K562 (cell line): ENCODE results near the gene TMEM101. TPM values are rescaled to one million over a fixed set of nuclear protein-coding genes. Genes with fewer than 3 reads are reported as not detected.

ENCODE experiments used
- ATAC-seq: fragments of 200-7000 bp; cut with Tn5 transposase; 3 replicates; pipeline ENCODE4 v1.9.1; 2020; ENCODE audit warnings: moderate library complexity
- BruUV-seq: library from RNA; stranded (reverse); fragments of 400-500 nt; replicated peaks from 2 replicates; lab custom pipeline; 2021; lab: Mats Ljungman, UMichigan
- CTCF ChIA-PET: fragments of 300-600 bp; formaldehyde crosslinking; extraction: SDS; loops from one replicate; lab custom pipeline; 2021; ENCODE audit warnings: low intra/inter-chr PET ratio; lab: Yijun Ruan, JAX
- POLR2A ChIA-PET: fragments of 300-600, 350-650 bp; sonication (Branson Sonifier 250); formaldehyde crosslinking; extraction: SDS; loops from one replicate; lab custom pipeline; 2021; ENCODE audit warnings: antibody characterized with exemption, inconsistent platforms; lab: Yijun Ruan, JAX
- DNase-seq, 4 experiments: peaks; one replicate each; pipeline versions ENCODE4 v3.0.0 to v3.0.0-alpha.2; 2011 to 2018; ENCODE audit warnings: low spot score in 3 of 4, mixed read lengths in 3 of 4; ENCODE audit errors: extremely low read depth in 1 of 4
- FAIRE-seq: peaks from 2 replicates; lab custom pipeline; 2011; peaks lifted over from hg19 to GRCh38; lab: Jason Lieb, UNC
- H2AFZ ChIP-seq: 2 replicates; pipeline ENCODE4 v1.6.0; 2011; ENCODE audit warnings: low read depth, low read length, control low read depth, inconsistent platforms
- H3K27ac ChIP-seq: fragments of 200-600 bp; 3 replicates; pipeline ENCODE4 v1.8.0; 2011; ENCODE audit warnings: low read depth, mild to moderate bottlenecking, control low read depth, inconsistent platforms, low read length, moderate library complexity, mixed read lengths; ENCODE audit errors: extremely low read depth
- H3K27me3 ChIP-seq, 2 experiments: fragments of 300-600 bp in 1 of 2; 2 replicates in 1 of 2; 3 replicates in 1 of 2; pipeline versions ENCODE4 v1.6.0 to v1.8.0; 2011; ENCODE audit warnings: inconsistent platforms in 2 of 2, low read length in 2 of 2, mild to moderate bottlenecking in 1 of 2, mixed read lengths in 1 of 2, moderate library complexity in 1 of 2; ENCODE audit not compliant: control insufficient read depth in 2 of 2, insufficient read depth in 2 of 2
- H3K36me3 ChIP-seq: fragments of 300-600 bp; 3 replicates; pipeline ENCODE4 v1.8.0; 2011; ENCODE audit warnings: mild to moderate bottlenecking, low read length, inconsistent platforms; ENCODE audit not compliant: control insufficient read depth, insufficient read depth
- H3K4me1 ChIP-seq, 2 experiments: fragments of 200-600 bp in 1 of 2; replicated peaks in 1 of 2; 2 replicates in 1 of 2; 3 replicates in 1 of 2; pipeline versions ENCODE4 v1.5.1 to v1.8.0; 2011; ENCODE audit warnings: inconsistent platforms in 2 of 2, low read length in 2 of 2, mild to moderate bottlenecking in 1 of 2, mixed read lengths in 1 of 2, moderate library complexity in 1 of 2; ENCODE audit not compliant: control insufficient read depth in 2 of 2, insufficient read depth in 2 of 2
- H3K4me2 ChIP-seq: 2 replicates; pipeline ENCODE4 v1.6.1; 2011; ENCODE audit warnings: low read length, control low read depth, inconsistent platforms, mixed read lengths; ENCODE audit not compliant: insufficient read depth
- H3K4me3 ChIP-seq: fragments of 200-600 bp; sonication (generic), shearing (Covaris generic); 2 replicates; pipeline ENCODE4 v1.5.1; 2016; ENCODE audit warnings: control low read depth, inconsistent platforms
- H3K79me2 ChIP-seq: fragments of 200-600 bp; 3 replicates; pipeline ENCODE4 v1.8.0; 2011; ENCODE audit warnings: low read length, inconsistent platforms; ENCODE audit not compliant: control insufficient read depth, insufficient read depth
- H3K9ac ChIP-seq, 2 experiments: 2 replicates each; pipeline versions ENCODE4 v1.6.0 to v1.6.1; 2011; ENCODE audit warnings: low read depth in 2 of 2, low read length in 2 of 2, control low read depth in 1 of 2, inconsistent platforms in 1 of 2, mild to moderate bottlenecking in 1 of 2, mixed read lengths in 1 of 2; ENCODE audit not compliant: insufficient read depth in 1 of 2
- H3K9me1 ChIP-seq: one replicate; pipeline ENCODE4 v1.6.0; 2011; ENCODE audit warnings: inconsistent platforms, mild to moderate bottlenecking, low read length, moderate library complexity; ENCODE audit not compliant: control insufficient read depth, insufficient read depth
- H3K9me3 ChIP-seq: replicated peaks from 2 replicates; pipeline ENCODE4 v1.5.1; 2011; ENCODE audit warnings: low read depth, low read length, inconsistent platforms; ENCODE audit not compliant: control insufficient read depth, insufficient read depth
- H4K20me1 ChIP-seq: replicated peaks from 2 replicates; pipeline ENCODE4 v1.6.1; 2011; ENCODE audit warnings: low read length, inconsistent platforms, mixed read lengths; ENCODE audit not compliant: control insufficient read depth, insufficient read depth
- ARID1B ChIP-seq: fragments of 450-650 bp; IDR thresholded peaks from 2 replicates; pipeline ENCODE4 v1.6.1; 2016; ENCODE audit warnings: antibody characterized with exemption, mild to moderate bottlenecking, inconsistent platforms
- ATF2 ChIP-seq: sonication (generic); formaldehyde crosslinking; IDR thresholded peaks from 2 replicates; pipeline ENCODE4 v1.8.1; 2022; ENCODE audit warnings: missing genetic modification reagents
- HDAC3 ChIP-seq: fragments of 450-650 bp; IDR thresholded peaks from 2 replicates; pipeline ENCODE4 v1.6.1; 2018; ENCODE audit warnings: borderline replicate concordance, mild to moderate bottlenecking, moderate library complexity; ENCODE audit not compliant: partially characterized antibody
- NFIC ChIP-seq: fragments of 450-650 bp; IDR thresholded peaks from 2 replicates; pipeline ENCODE4 v1.6.1; 2017; ENCODE audit warnings: mild to moderate bottlenecking, inconsistent platforms
- NRF1 ChIP-seq, 2 experiments: fragments of 450-650 bp; IDR thresholded peaks in 1 of 2; conservative IDR thresholded peaks in 1 of 2; 2 replicates each; pipeline ENCODE4 v1.6.1; 2014; ENCODE audit warnings: mild to moderate bottlenecking in 2 of 2
- SFPQ ChIP-seq: fragments of 200-400 bp; formaldehyde crosslinking; IDR thresholded peaks from 2 replicates; pipeline ENCODE4 v1.6.1; 2017; ENCODE audit warnings: mild to moderate bottlenecking, low read depth, low read length, moderate library complexity
- SMARCC2 ChIP-seq: fragments of 450-650 bp; IDR thresholded peaks from 2 replicates; pipeline ENCODE4 v1.6.1; 2017; ENCODE audit warnings: antibody characterized with exemption, moderate library complexity, mild to moderate bottlenecking, low read depth
- SP1 ChIP-seq: sonication (generic); formaldehyde crosslinking; IDR thresholded peaks from 2 replicates; pipeline ENCODE4 v1.8.1; 2022; ENCODE audit warnings: mild to moderate bottlenecking, missing genetic modification reagents
- ZNF263 ChIP-seq: sonication (generic); formaldehyde crosslinking; IDR thresholded peaks from 2 replicates; pipeline ENCODE4 v1.8.0; 2022; ENCODE audit warnings: mild to moderate bottlenecking, missing genetic modification reagents, borderline replicate concordance
- WGBS: fragments of 100-300 bp; shearing (Covaris generic); methylation state at CpG from one replicate; pipeline ENCODE4 v1.1.6; 2016; ENCODE audit warnings: low coverage, mixed read lengths; ENCODE audit not compliant: insufficient coverage; ENCODE audit errors: missing lambda C conversion rate; 5-methylcytosine and 5-hydroxymethylcytosine counted together
- in situ Hi-C: fragments of 300-500 bp; cut with MboI; formaldehyde crosslinking; loops from 4 replicates; pipeline ENCODE4 v1.15.0; 2018; ENCODE audit warnings: inconsistent platforms, mixed read lengths
- intact Hi-C: fragments of 100-400 bp; cut with micrococcal nuclease; formaldehyde crosslinking; loops from 2 replicates; pipeline ENCODE4 v1.14.2; 2022
- polyA plus RNA-seq, 8 experiments: library from polyadenylated mRNA; depleted of rRNA in 4 of 8; stranded (reverse) in 5 of 8; unstranded in 3 of 8; fragments of >200 nt; fragmentation: Nextera tagmentation in 2 of 8; fragmentation: Illumina TruSeq in 1 of 8; extraction: Ambion mirVana in 2 of 8; extraction: Trizol in 1 of 8; gene quantifications; 2 replicates each; pipeline versions ENCODE4 v1.2.1 to v1.2.3, GENCODE V29; 2011 to 2014; ENCODE audit warnings: inconsistent platforms in 1 of 8, missing spikeins in 1 of 8
- total RNA-seq, 7 experiments: library from RNA; depleted of rRNA in 6 of 7; stranded (reverse); fragments of >200 nt in 6 of 7; fragmentation: Illumina TruSeq in 2 of 7; extraction: Trizol in 2 of 7; gene quantifications; 2 replicates each; pipeline versions ENCODE4 v1.2.1 to v1.2.3, GENCODE V29; 2011 to 2021; ENCODE audit warnings: low replicate concordance in 1 of 7

The TMEM101 gene
- total and polyA plus RNA-seq, 9 of the 15 experiments (the other 6 are each of a cell fraction or from before 2014, with no cell fraction given) = 21.2 to 110 (median 37.8) TPM

- no peak for TF ChIP-seq SFPQ
- peak; percentile 43 for TF ChIP-seq ARID1B
- TF ChIP-seq ATF2 = no peak
- peak; percentile 25 to 44; a peak in 2 of 4 replicates for TF ChIP-seq NRF1 (conservative IDR thresholded peaks at IDR 0.05 in 1 of 2, IDR thresholded peaks at IDR 0.05 in 1 of 2)
- no peak for TF ChIP-seq ZNF263 (CRISPR knock-in tag)
- TF ChIP-seq, all 486 proteins: peak for 17
Measured at GRCh38 chr17:44000141-44000860, 14.5 kb downstream of the TMEM101 start (continued).

- intact Hi-C loops = no loop called here
- no peak overlapping the region for H3K4me2 ChIP-seq
- POLR2A ChIA-PET = interaction anchor here (0.7 to 2.4 kb wide), 3 partner anchors 8 to 35 kb away, joined by 3 to 6 read pairs (median 3); no protein-coding TSS in a partner anchor
- no peak overlapping the region for H3K4me3 ChIP-seq
- H3K9me1 ChIP-seq = no peaks in the 10 kb centered on the region
- ATAC-seq = no peak
- no TSS peak for BruUV-seq
- no peak overlapping the region for H3K27ac ChIP-seq
- H3K9me3 ChIP-seq = no peaks in the 10 kb centered on the region
- 14% methylated on average over 4 of the region's 4 CpGs for WGBS
- no peak for FAIRE-seq
- no peaks in the 10 kb centered on the region for H3K79me2 ChIP-seq
- no peak overlapping the region for H3K9ac ChIP-seq
- 0 out of 2 replicates have a peak, but pooled peaks cover 3% of the 10 kb centered on the region for H4K20me1 ChIP-seq
- H3K36me3 ChIP-seq = no peaks in the 10 kb centered on the region
- peaks cover 0 to 8% of the 10 kb centered on the region in 2 experiments; a peak in 3 of 5 replicates for H3K27me3 ChIP-seq
- no peak for TF ChIP-seq HDAC3
- 0 out of 2 replicates have a peak, but pooled peaks have one; percentile 2 for TF ChIP-seq NFIC
- TF ChIP-seq SMARCC2 = no peak
- TF ChIP-seq SP1 (CRISPR knock-in tag) = no peak
- TF ChIP-seq, all 486 proteins: peak for 1
- CTCF ChIA-PET = no interaction called here
- no peak for DNase-seq
- in situ Hi-C loops = no loop called here
- no peak overlapping the region for H2AFZ ChIP-seq
- peaks cover 5 to 8% of the 10 kb centered on the region in 2 experiments; a peak in 3 of 5 replicates for H3K4me1 ChIP-seq
Measured at GRCh38 chr17:43999024-43999423, 15.7 kb downstream of the TMEM101 start.
